GM18867 (cell line): ENCODE measurements around the gene HSPB7.
"Not testable (repeated sequence)": the region's sequence is repeated elsewhere in the genome, so short reads cannot be mapped to it uniquely, and the experiment has no call there.

ENCODE experiments used
- ATAC-seq: cut with Tn5 transposase; IDR thresholded peaks from one replicate; pipeline ENCODE4 v1.9.1; 2021; ENCODE audit warnings: mild to moderate bottlenecking, moderate library complexity; ENCODE audit not compliant: unreplicated experiment

HSPB7 gene

DNA sequence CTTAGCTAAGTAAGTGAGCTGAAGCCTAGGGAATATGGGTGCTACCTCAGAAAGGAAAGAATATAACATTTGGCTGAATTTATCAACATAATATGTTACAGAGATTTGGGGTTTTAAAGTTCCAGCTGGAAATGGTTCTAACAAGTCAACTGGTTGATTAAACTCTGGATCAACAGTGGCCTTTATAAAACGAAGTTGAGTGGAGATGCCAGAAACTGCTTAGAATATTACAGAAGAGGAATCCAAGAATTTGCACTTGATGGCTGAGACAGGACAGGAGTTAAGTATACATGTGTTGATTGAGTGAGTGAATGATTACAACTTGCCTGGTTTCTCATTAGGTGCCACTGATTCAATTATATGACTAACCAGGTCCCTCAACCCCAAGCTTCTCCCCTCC is 34.6 kb downstream of the HSPB7 start:
- no peak for ATAC-seq

DNA sequence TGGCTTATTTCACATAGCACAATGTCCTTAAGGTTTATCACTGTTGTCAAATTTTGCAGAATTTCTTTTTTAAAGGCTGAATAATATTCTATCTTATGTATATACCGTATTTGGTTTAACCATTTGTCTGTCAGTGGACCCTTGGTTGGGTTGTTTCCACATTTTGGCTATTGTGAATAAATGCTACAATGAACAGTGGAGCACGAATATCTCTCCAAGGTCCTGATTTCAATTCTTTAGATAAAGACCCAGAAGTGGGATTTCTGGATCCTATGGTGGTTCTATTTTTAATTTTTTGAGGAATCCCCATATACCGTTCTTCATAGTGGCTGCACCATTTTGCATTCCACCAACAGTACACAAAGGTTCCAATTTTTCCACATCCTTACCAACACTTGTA is 36.2 kb downstream of the HSPB7 start:
- no peak for ATAC-seq

DNA sequence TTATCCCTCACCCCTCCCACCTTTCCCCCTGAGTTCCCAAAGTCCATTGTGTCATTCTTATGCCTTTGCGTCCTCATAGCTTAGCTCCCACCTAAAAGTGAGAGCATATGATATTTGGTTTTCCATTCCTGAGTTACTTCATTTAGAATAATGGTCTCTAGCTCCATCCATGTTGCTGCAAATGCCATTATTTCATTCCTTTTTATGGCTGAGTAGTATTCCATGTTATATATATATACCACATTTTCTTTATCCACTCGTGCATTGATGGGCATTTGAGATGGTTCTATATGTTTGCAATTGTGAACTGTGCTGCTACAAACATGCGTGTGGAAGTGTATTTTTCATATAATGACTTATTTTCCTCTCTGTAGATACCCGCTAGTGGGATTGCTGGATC is 39.9 kb downstream of the HSPB7 start:
- ATAC-seq = not testable (repeated sequence)

DNA sequence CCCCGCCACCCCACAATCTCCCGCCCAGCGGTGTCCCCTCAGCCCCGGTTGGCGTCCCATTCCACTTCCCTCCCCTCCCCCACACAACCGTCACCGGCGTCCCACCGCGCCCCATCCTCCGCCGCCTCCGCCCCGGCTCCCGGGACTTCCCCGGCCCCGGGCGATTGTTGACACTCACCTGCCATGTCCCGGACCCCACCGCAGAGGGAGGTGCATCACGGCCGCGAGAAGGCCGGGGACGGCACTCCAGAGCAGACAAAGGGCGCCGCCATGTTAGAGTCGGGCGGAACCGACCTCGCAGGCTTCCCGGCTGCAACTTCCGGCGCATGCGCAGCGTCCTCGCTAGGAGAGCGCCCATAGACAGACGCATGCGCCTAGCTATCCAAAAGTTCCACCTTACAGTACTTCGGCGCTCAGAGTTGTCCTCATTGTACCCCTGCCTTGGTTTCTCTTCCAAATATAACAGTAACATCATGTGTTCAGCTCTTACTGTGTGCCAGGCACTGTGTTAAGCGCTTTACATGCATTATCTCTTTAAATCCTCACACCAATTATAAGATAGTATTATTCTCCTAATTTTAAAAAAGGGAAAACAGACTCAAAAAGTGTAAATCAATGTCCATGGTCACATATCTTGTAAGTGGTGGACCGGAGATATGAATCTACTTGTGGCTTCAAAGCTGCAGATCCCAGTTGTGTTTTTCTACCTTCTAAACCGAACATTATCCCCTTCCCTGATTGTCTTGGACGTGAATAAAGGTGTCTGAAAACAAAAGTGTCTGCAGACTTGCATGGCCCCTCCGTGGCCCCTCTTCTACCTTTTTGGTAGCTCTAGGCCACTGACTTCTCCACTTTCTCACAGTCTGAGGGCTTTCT is 41.8 kb downstream of the HSPB7 start, which contains the start of gene ZBTB17:
TSS of gene ZBTB17 (minus strand) at position 297 of the 876 bp plus-strand sequence. CDS start 27,606 bp downstream, outside the sequence.
- peak; percentile 76 for ATAC-seq

DNA sequence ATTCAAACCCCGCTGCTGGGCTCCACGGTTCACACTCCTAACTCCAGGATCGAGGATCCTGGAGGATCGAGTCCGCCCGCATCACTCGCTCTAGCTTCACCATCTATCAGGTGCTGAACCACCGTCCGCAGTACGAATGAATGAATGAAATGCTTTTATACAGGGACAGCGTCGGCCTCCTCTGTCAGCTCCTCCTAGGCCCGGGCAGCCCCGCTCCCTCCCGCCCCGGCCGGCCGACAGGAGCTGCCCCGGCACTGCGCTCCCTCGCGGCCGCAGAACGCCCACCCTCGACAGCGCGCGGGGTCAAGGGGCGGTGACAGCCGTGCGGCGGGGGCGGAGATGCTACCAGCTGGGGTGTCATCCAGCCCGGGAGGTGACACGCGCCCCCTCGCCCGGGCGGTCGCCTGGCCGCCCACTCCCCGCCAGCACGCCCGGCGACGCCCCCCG is 42.5 kb downstream of the HSPB7 start:
- peak; percentile 57 for ATAC-seq

DNA sequence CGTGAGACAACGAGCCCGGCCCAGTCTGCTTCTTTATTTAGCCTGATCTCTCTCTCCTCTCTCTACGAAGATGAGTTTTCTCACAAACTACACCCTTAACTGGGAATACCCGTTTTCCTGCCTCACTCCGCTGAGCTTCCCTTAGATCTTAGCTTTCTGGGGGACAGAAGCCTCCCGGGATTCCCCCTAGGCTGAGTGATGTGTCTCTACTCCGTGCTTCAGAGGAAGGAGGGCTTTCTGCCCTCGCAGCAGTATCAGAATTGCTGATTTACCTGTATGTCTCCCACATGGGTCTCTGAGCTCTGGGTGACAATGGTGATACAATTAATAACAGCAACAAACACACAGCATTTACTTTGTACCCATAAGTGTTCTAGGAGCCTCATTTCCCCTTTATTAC is 43.0 kb downstream of the HSPB7 start:
- peak; percentile 34 for ATAC-seq

DNA sequence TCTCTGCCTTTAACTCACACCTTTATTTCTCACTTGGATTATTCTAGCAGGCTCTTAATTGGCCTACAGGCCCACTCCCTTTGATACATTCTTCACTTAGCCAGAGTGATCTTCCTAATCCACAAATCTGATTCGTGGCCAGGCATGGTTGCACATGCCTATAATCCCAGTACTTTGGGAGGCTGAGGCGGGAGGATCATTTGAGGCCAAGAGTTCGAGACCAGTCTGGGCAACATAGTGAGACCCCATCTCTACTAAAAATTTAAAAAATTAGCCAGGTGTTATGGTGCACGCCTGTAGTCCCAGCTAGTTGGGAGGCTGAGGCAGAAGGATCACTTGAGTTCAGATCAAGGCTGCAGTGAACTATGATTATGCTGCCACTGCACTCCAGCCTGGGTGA is 44.1 kb downstream of the HSPB7 start:
- ATAC-seq = no peak

DNA sequence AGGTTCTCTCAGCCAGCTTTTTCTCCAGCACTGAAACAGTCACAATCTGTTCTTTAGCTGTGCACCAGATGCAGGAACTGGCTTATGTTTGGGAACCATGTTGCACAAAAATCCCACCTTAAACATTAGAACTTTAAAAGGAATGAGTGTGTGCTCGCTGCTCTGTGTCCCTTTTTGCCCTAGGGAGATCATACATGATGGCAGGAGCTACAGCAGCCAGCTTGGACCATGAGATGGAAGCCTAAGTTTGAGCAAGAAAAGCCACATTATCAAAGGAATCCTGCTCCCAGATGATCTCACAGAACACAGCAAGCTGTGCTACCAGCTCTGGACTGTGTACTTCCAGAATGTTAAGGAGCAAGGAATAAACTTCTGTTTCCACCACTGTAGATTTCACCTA is 45.4 kb downstream of the HSPB7 start:
- no peak for ATAC-seq

DNA sequence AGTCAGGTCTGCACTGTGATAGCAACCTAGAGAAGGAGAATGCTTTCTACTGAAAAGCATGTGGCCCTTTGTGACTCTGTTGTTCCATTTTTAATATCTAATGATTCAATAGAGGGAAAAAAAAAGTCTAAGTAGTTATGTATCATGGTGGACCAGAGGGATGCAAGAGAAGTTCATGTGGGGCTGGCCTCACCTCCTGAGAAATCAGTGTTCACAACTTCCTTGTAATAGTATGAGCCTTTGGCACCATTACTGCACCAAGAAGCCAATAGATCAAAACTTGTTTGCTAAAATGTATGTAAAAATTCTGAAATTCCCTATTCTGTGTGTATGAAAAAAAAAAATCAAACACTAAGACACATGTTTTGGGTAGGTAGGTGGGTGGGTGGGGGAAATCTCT is 46.9 kb downstream of the HSPB7 start:
- ATAC-seq = no peak

DNA sequence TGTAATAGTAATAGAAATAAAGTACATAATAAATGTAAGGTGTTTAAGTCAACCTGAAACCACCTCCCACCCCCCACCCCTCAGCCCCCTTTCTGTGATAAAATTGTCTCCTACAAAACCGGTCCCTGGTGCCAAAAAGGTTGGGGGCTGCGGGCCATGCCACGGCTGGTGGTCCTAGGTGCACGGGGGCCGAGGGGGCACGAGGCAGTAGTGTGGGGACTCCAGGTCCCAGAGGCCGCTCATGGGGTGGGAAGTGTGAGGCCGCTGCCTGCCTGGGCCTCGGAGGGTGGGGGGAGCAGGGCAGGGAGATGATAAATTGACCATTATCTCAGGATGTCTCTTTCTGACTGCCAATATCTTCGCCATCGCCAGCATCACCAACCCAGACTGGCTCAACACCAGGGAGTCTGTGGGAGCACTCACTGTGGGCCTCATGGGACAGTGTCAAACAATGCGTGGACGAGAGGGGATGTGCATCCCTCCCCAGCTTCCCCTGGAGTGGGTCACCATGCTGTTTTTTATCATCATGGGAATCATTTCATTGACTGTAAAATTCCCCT is 48.4 kb downstream of the HSPB7 start:
- no peak for ATAC-seq

DNA sequence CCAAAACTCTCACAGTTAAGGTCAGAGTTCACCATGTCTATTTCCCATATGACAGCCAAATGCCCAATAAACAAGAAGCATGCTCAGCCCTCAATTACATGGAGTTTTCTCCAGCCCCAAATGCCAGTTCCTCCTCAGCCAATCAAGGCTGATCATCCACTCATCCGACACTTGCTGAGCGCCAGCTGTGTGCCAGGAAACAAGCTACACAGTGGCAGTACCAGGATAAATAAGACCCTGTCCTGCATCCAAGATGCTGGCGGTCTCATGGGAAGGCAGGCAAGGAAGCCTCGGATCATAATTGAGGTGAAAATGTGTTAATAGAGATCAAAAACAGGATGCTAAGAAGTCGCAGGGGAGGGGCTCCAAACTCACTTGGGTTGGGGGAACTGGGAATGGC is 49.7 kb downstream of the HSPB7 start:
- no peak for ATAC-seq

DNA sequence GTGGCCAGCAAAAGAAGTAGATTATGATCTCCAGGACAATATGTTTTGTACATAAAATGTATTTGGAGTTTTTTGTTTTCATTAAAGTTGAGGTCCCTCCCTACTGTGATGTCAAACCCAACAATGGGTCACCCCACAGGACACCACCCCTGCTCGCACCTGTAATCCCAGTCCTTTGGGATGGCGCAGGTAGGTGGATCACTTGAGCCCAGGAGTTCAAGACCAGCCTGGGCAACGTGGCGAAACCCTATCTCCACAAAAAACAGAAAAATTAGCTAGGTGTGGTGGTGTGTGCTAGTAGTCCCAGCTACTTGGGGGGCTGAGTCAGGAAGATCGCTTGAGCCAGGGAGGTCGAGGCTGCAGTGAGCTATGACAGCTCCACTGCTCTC is 50.9 kb downstream of the HSPB7 start:
- ATAC-seq = no peak

DNA sequence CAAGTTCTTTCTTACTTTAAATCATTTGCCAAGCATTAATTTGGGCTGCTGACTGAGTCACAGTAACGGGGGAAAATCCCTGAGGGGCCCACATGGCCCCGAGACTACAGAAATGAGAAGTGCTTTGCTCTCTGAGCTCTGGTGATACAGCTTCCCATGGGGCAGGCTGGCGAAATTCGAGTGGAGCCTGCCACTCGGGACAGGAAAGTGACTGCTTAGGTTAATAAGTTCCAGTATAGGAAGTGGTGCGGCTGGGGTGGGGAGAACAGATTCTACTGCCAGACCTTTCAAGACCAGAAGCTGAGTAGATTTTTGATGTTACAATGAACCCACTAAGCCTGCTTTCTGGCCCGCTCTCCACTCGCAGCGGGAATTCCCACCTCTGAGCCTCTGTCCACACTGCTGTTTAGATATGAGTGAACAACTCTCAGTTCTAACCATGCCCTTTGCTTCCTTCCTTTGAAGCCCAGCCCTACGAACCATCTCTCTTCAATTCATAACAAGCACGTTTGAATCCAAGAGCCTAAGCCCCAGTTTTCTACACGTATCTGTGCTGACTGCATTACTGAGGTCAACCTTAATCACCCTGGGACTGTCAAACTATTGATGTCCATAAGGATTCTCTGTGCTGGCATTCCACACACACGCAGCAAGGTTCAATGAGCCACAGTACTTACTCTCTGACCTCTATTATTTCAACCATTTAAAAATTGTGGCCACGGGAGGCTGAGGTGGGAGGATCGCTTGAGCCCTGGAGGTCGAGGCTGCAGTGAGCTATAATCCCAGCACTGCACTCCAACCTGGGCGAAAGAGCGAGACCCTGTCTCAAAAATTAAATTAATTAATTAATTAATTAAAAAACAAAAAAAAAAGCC is 51.5 kb downstream of the HSPB7 start:
- ATAC-seq = peak; percentile 64

DNA sequence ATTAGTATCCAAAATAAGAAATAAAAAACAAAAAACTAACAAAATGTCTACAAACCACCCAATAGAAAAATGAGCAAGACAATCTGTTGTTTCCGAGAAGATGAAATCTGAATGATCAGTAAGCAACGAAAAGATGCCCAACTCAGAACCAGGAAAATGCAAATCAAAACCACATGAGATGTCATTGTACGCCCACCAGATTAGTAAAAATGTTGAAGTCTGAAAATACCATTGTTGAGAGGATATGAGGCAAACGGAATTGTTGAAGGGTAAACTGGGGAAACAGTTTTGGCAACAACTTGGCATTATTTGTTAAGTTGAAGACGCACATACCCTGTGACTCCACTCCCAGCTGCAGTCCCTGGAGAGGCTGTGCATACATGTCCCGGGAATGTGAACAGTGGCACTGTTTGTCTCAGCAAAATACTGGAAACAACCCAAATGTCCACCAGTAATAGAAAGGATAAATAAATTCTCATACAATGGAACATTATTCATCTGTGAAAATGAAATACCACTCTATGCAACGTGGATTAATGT is 52.5 kb downstream of the HSPB7 start:
- peak; percentile 25 for ATAC-seq
